ENCODE measurements around the gene CRK.
"Not testable (repeated sequence)": the region's sequence is repeated elsewhere in the genome, so short reads cannot be mapped to it uniquely, and the experiment has no call there.

CRK gene

DNA sequence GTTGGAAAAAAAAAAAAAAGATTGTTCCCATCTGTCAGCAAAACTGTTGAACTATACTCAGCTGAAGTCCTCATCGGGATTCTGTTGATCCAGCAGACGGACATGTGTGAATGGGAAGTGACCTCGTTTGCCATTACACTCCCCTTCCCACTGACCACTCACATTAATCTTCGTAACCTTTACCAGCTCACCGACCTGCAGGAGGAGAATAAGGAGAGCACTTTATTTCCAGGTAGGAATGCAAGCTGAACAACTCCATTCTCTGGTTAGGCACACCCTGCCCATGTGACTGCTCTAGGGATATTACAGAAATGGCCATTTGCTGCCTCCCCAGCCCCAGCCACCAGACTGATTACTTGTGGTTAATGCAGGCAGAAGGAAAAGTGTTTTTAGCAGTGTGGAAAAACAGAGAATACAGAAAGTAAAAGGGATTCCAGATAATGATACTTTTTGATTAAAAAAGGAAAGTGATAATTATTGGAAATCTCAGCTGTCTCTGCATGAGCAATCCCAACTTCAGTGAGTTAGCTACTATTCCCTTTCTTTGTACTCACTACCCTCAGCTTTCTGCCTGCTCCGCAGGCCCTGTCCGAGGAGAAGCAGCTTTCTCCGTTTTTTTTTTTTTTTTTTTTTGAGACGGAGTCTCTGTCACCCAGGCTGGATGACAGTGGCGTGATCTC is 32.4 kb downstream of the CRK start:
- no peak for DNase-seq (ENCODE audit: low read depth in 2 of 2)

DNA sequence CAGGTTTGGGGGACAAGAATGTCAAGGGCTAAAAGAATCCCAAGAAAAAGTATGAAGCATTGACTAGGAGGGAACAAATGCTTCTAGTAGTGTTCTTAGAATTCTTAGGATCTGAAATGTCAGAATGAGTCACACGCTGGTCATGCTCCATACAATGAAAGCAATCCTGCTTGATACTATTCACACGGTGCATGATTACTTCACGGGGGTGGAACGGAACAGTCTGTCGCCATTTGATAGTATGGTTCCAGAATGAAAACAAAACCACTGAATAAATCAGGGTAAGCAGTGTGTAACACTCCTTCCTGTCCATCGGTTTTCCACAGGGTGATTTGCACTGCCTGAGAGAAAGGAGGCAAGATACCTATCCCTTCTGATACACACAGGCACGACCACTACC is 33.1 kb downstream of the CRK start:
- no peak for DNase-seq (ENCODE audit: low read depth in 2 of 2)

DNA sequence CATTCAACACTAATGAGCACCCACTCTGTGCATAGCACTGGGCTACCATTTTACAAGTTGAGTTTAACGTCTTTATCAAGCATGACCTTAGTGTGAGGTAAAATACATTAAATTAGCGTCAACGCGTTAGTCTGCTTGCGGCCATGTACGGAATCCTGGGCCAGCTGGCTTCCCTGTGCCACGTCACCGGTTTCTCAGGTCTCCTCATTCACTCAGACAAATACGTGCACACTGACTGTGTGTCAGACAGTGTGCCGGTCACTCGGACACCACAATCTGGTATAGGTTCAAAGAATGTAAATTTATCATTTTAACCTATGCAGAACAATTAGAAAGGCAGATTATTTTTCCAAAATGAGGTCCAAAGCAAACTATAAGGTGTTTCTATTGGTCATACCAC is 34.6 kb downstream of the CRK start:
- DNase-seq (ENCODE audit: low read depth in 2 of 2) = no peak

GRCh38 chr17:1420981-1421380 is 35.1 kb downstream of the CRK start:
- no peak for DNase-seq (ENCODE audit: low read depth in 2 of 2)

GRCh38 chr17:1420163-1420562 is 35.9 kb downstream of the CRK start:
- DNase-seq (ENCODE audit: low read depth in 2 of 2) = no peak

GRCh38 chr17:1418476-1418875 is 37.6 kb downstream of the CRK start:
- not testable (repeated sequence) for DNase-seq (ENCODE audit: low read depth in 2 of 2)

- no peak for DNase-seq (ENCODE audit: low read depth in 2 of 2)
These were observed 39.6 kb downstream of the CRK start for GRCh38 chr17:1416414-1416813.

DNA sequence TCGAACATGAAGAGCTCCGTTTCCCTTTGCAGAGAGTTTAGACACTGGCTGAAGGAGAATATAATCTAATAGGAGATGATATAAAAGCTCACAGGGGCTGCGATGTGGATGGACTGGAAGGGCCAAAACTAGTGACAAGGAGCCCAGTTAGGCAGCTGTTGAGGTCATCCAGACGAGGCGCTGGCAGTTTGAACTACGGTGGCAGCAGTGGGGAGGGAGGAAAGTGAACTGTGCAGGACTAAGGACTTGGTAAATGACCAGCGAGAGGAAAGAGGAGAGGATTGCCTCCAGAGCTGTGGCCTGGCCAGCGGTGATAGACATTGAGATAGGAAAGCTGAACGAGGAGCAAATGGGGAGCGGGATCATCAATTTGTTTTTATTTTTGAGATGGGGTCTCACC is 41.4 kb downstream of the CRK start:
- no peak for DNase-seq (ENCODE audit: low read depth in 2 of 2)

DNA sequence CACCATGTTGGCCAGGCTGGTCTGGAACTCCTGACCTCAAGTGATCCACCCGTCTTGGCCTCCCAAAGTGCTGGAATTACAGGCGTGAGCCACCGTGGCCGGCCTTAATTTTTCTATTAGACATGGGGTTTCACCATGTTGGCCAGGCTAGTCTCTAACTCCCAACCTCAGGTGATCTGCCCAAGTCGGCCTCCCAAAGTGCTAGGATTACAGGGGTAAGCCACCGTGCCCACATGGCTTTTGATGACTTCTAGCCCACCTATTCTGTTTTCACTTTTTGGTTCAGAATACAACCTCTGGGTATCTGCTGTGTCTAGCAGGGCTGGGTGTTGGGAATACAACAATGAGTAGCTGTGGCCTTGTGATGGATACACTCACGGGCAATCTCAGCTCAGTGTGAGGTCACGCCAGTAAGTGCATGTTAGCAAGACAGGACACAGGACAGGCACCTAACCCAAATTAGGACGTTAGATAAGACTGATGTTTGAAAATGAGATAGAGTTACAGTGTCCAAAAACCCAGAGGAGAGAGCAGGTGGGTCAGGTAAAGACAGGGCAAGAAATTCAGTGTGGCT is 41.9 kb downstream of the CRK start:
- no peak for DNase-seq (ENCODE audit: low read depth in 2 of 2)

DNA sequence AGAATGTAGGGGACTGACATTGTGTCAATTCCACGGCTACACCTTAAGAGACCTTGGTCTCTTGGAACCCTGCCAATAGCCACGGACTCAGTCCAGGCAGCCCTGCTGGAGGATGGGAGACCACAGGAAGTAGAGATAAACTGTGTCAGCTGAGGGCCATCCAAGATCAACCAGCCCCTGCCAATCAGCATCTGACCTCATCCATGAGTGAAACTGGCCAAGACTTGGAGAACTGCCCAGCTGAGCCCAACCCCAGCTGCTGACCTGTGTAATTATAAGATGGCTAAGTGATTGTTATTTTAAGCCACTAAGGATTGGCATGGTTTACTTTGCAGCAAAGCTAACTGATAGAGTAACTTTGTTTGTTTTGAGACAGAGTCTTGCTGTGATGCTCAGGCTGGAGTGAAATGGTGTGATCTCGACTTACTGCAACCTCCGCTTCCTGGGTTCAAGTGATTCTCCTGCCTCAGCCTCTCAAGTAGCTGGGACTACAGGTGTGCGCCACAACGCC is 42.7 kb downstream of the CRK start:
- no peak for DNase-seq (ENCODE audit: low read depth in 2 of 2)

DNA sequence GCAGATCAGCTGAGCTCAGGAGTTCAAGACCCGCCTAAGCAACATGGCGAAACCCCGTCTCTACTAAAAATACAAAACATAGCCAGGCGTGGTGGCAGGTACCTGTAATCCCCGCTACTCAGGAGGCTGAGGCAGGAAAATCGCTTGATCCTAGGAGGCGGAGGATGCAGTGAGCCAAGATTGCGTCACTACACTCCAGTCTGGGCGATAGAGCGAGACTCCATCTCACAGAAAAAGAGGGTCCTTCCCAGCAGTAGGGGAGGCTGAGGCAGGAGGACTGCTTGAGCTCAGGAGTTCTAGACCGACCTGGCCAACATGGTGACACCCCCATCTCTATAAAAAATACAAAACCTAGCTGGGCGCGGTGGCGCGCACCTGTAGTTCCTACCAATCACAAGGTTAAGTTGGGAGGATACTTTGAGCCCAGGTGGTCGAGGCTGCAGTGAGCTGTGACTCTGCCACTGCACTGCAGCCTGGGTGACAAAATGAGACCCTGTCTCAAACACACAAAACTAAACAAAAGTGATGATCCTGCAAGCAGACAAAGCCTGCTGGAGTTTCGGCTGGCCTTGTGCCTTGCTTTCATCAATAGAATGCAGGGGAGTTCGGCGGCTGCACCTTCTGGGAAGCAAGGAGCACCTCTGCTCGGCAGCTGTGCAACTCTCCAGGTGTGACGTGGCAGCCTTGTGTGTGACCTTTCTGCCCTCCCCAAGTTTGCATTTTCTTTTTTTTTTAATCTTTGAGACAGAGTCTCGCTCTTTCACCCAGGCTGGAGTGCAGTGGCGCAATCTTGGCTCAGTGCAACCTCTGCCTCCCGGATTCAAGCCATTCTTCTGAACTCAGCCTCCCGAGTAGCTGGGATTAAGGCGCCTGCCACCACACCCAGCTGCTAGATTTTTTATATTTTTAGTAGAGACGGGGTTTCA is 43.6 kb downstream of the CRK start:
- DNase-seq (ENCODE audit: low read depth in 2 of 2) = no peak

GRCh38 chr17:1402262-1402586 is 53.8 kb downstream of the CRK start:
- DNase-seq (ENCODE audit: low read depth in 2 of 2) = no peak

DNA sequence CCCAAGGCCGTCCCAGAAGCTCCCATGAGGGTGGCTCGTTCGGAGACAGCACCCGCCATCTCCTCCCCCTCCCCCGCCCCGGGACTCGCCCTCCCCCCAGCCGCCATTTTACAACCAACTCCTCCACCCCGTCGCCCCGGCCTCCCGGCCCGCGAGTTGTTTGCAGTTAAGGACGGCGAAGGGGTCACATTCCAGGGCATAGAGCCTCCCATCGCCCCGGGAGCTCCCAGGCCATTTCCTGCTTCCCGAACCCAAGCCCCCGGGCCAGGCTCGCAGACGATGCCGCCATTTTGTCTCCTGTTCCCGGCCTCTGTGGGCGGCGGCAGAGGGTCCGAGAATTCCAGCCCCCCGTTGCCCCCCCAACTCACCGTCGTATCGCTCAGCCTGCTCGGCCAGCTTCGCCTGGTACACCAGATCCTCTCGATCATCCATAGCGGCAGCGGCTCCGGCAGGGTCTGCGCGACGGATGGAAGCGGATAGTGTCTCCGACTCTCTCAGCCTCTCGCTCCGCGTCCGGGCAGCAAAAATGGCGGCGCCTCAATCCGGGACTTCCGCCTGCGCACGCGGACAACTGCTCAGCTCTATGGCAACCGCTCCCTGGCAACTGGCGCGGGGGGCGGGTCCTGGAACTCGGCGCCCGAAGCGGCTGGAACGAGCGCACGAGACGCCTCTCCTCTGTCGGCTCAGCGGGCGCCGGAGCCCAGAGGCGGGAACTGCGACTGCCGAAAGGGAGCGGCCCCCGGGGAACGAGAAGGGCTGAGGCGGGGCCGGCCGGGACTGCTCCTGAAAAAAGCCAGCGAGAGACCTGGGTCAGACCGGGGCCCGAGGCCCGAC is 56.1 kb downstream of the CRK start, which contains the start of gene YWHAE:
Gene YWHAE, minus strand, starts transcription at position 544 of the 834 bp plus-strand sequence. Its CDS starts 112 bp downstream, at position 432.
- peak; percentile 94 to 97 for DNase-seq (ENCODE audit: low read depth in 2 of 2)

GRCh38 chr17:1398931-1399678 is 56.9 kb downstream of the CRK start:
- peak in 1 of 2 donors; percentile 18 for DNase-seq (ENCODE audit: low read depth in 2 of 2)

GRCh38 chr17:1398028-1398427 is 58.0 kb downstream of the CRK start:
- no peak for DNase-seq (ENCODE audit: low read depth in 2 of 2)

DNA sequence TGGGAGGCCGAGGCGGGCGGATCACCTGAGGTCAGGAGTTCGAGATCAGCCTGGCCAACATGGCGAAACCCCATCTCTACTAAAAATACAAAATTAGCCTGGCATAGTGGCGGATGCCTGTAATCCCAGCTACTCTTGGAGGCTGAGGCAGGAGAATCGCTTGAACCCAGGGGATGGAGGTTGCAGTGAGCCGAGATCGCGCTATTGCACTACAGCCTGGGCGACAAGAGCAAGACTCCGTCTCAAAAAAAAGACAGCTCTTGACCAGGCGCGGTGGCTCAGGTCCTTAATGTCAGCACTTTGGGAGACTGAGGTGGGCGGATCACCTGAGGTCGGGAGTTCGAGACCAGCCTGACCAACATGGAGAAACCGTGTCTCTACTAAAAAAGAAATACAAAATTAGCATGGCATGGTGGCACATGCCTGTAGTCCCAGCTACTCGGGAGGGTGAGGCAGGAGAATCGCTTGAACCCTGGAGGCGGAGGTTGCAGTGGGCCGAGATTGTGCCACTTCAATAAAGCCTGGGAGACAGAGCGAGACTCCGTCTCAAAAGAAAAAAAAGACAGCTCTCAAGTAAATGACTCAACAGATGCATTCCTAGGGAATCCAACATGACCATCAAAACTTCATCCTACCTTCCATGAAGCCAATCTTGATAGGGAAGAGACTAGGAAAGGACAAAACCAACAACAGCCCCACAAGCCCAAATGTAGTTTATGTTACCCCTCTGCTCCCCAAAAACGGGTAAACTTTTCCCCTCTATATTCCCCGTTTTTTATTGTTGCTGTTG is 60.0 kb downstream of the CRK start:
- not testable (repeated sequence) for DNase-seq (ENCODE audit: low read depth in 2 of 2)

DNA sequence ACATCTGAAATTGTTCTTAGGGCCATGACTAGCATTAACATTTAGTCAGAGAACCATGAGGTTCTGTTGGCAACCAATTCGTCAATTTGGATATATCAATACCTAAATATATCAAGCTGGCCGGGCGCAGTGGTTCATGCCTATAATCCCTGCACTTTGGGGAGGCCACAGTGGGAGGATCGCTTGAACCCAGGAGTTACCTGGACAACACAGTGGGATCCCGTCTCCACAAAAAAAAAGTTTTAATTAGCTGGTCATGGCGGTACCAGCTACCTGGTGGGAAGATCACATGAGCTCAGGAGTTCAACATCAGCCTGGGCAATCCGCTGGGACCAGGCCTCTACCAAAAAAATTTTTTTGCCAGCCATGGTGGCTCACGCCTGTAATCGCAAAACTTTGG is 64.5 kb downstream of the CRK start:
- DNase-seq (ENCODE audit: low read depth in 2 of 2) = no peak

DNA sequence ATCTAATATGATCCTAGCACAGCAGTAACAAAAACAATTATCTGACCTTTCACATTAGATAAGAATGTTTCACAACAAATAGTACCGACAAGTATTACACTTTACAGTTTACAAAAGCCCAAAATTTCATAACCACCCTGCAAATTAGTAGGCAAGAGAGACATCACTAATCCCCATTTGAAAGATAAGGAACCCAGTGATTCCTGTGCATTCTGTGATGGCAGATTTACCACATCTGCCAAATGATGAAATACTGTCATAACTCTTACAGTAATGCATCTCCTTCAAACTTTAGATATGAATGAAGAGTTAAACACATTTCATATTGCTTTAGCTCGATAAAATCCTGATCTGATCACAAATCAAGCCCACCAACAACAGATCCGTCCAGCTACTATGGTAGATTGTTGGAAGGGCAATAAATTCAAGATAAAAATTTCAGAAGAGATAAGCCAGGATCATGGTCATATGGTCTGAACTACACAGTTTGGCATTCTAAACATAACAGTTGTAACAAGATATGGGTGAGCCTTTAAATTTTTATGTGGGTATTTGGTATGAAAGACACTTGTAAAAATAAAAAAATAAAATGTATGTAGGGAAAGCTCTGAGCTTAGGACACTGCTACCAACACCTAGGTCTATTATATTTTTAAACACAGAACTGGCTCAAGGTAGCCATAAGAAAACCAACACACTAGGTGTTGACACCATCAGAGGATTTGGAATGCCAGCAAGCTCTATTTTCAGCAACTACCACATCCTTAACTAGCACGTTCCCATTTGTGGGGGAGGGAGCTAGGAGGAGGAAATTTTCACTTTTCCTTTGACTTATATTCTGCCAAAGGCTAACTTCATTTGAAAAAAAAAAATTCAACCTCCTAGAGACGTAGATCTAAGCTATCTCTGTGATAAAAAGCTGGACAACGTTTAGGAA is 65.3 kb downstream of the CRK start:
- DNase-seq (ENCODE audit: low read depth in 2 of 2) = no peak

Data from stimulated activated CD4-positive, alpha-beta T cell treated with anti-CD3 and anti-CD28 coated beads, Interleukin-15, amount 100 ng/mL, for 48 hours (primary cell).